Stomach (tissue), 4 donors: ENCODE measurements around the gene NAA20.

Experiments
- EP300 ChIP-seq: sonication (generic); formaldehyde crosslinking; IDR thresholded peaks from one replicate; pipeline ENCODE4 v1.6.1; 2017; ENCODE audit warnings: antibody characterized with exemption
- POLR2A ChIP-seq, 4 donors: fragments of 450-650 bp; IDR thresholded peaks; one replicate each; pipeline ENCODE4 v1.6.1; 2016; ENCODE audit warnings: antibody characterized with exemption in 4 of 4, control low read depth in 2 of 4, mild to moderate bottlenecking in 1 of 4, moderate library complexity in 1 of 4
- TF ChIP-seq, protein P1 (sequence below), 7 experiments: fragments of 450-650 bp in 4 of 7; fragments of 200-600 bp in 3 of 7; sonication (generic) in 3 of 7; IDR thresholded peaks; one replicate each; pipeline ENCODE4 v1.5.1; 2016 to 2019; ENCODE audit warnings: antibody characterized with exemption in 7 of 7, control low read depth in 2 of 7, mild to moderate bottlenecking in 1 of 7

DNA sequence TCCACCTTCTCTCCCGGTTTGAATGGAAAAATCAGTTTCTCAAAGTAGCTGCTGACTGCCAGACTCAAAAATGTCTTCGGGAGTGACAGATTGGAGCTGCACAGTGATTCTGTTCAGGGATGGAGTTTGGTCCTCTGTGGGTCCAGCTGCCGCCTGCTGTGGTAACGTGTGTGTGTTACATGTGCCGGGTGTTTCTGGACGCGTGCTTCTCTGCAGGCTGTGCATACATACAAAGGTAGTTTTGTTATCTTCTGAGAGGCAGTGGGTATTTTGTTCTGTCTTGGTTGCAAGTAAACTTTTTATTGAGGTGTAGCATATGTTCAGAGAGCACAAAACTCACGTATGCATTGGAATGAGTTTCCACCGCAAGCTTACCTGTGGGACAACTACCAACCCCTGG is 41.3 kb upstream of the NAA20 start:
- TF ChIP-seq POLR2A (IDR thresholded peaks at IDR 0.05) (no peak), EP300 (no peak)
- TF ChIP-seq, protein P1, sequence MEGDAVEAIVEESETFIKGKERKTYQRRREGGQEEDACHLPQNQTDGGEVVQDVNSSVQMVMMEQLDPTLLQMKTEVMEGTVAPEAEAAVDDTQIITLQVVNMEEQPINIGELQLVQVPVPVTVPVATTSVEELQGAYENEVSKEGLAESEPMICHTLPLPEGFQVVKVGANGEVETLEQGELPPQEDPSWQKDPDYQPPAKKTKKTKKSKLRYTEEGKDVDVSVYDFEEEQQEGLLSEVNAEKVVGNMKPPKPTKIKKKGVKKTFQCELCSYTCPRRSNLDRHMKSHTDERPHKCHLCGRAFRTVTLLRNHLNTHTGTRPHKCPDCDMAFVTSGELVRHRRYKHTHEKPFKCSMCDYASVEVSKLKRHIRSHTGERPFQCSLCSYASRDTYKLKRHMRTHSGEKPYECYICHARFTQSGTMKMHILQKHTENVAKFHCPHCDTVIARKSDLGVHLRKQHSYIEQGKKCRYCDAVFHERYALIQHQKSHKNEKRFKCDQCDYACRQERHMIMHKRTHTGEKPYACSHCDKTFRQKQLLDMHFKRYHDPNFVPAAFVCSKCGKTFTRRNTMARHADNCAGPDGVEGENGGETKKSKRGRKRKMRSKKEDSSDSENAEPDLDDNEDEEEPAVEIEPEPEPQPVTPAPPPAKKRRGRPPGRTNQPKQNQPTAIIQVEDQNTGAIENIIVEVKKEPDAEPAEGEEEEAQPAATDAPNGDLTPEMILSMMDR (IDR thresholded peaks at IDR 0.05): no peak
